K562 (cell line): ENCODE data around the gene SDHC. TPM values are rescaled to one million over a fixed set of nuclear protein-coding genes. Genes with fewer than 3 reads are reported as not detected.

ENCODE experiments used
- CHD2 ChIP-seq: IDR thresholded peaks from 2 replicates; pipeline ENCODE4 v1.6.1; 2011; ENCODE audit warnings: low read depth, low read length
- DMBX1 ChIP-seq: fragments of 250-450 bp; sonication (Bioruptor Pico); IDR thresholded peaks from 2 replicates; pipeline ENCODE4 v1.8.0; 2022; ENCODE audit warnings: inconsistent platforms, mild to moderate bottlenecking, moderate library complexity, borderline replicate concordance
- FOXK2 ChIP-seq, 2 experiments: fragments of 450-650 bp; IDR thresholded peaks in 1 of 2; conservative IDR thresholded peaks in 1 of 2; 2 replicates each; pipeline ENCODE4 v1.6.1; 2016; ENCODE audit warnings: low read depth in 2 of 2, mild to moderate bottlenecking in 1 of 2
- GABPB1 ChIP-seq: sonication (generic); formaldehyde crosslinking; IDR thresholded peaks from 2 replicates; pipeline ENCODE4 v1.8.0; 2022; ENCODE audit warnings: mild to moderate bottlenecking, missing genetic modification reagents
- ILK ChIP-seq: fragments of 450-650 bp; IDR thresholded peaks from 2 replicates; pipeline ENCODE4 v1.6.1; 2016; ENCODE audit warnings: missing genetic modification characterization, low read depth, mild to moderate bottlenecking, missing compliant biosample characterization, moderate library complexity, borderline replicate concordance
- MTA1 ChIP-seq: fragments of 450-650 bp; IDR thresholded peaks from 2 replicates; pipeline ENCODE4 v1.6.1; 2017; ENCODE audit warnings: borderline replicate concordance
- PURB ChIP-seq: sonication (generic); formaldehyde crosslinking; IDR thresholded peaks from 2 replicates; pipeline ENCODE4 v1.9.0; 2021; ENCODE audit warnings: low read depth, mild to moderate bottlenecking, missing genetic modification reagents
- STAG1 ChIP-seq: sonication (generic); formaldehyde crosslinking; IDR thresholded peaks from 2 replicates; pipeline ENCODE4 v1.5.0; 2020; ENCODE audit warnings: missing genetic modification reagents, borderline replicate concordance
- ZNF184 ChIP-seq: sonication (generic); formaldehyde crosslinking; IDR thresholded peaks from 2 replicates; pipeline ENCODE4 v1.5.0; 2020; ENCODE audit warnings: missing genetic modification reagents
- ZNF217 ChIP-seq: sonication (generic); formaldehyde crosslinking; IDR thresholded peaks from 2 replicates; pipeline ENCODE4 v1.8.0; 2022; ENCODE audit warnings: mild to moderate bottlenecking, missing genetic modification reagents
- ZNF551 ChIP-seq: fragments of 250-450 bp; sonication (Bioruptor Pico); IDR thresholded peaks from 2 replicates; pipeline ENCODE4 v1.5.0; 2021; ENCODE audit warnings: mild to moderate bottlenecking, moderate library complexity
- ZNF561 ChIP-seq: fragments of 450-650 bp; formaldehyde crosslinking; conservative IDR thresholded peaks from 2 replicates; pipeline ENCODE4 v1.4.0; 2020; ENCODE audit warnings: mild to moderate bottlenecking, moderate library complexity
- ZNF740 ChIP-seq, 3 experiments: fragments of 200-800 bp in 1 of 3; sonication (Bioruptor generic) in 1 of 3; sonication (generic) in 1 of 3; formaldehyde crosslinking in 1 of 3; IDR thresholded peaks; 2 replicates each; pipeline versions ENCODE4 v1.6.1 to v1.8.0; 2016 to 2022; ENCODE audit warnings: mild to moderate bottlenecking in 2 of 3, missing compliant biosample characterization in 2 of 3, missing genetic modification characterization in 2 of 3, missing genetic modification reagents in 1 of 3
- polyA plus RNA-seq, 8 experiments: library from polyadenylated mRNA; depleted of rRNA in 4 of 8; stranded (reverse) in 5 of 8; unstranded in 3 of 8; fragments of >200 nt; fragmentation: Nextera tagmentation in 2 of 8; fragmentation: Illumina TruSeq in 1 of 8; extraction: Ambion mirVana in 2 of 8; extraction: Trizol in 1 of 8; gene quantifications; 2 replicates each; pipeline versions ENCODE4 v1.2.1 to v1.2.3, GENCODE V29; 2011 to 2014; ENCODE audit warnings: inconsistent platforms in 1 of 8, missing spikeins in 1 of 8
- total RNA-seq, 7 experiments: library from RNA; depleted of rRNA in 6 of 7; stranded (reverse); fragments of >200 nt in 6 of 7; fragmentation: Illumina TruSeq in 2 of 7; extraction: Trizol in 2 of 7; gene quantifications; 2 replicates each; pipeline versions ENCODE4 v1.2.1 to v1.2.3, GENCODE V29; 2011 to 2021; ENCODE audit warnings: low replicate concordance in 1 of 7
- TF ChIP-seq, protein P1 (sequence below): fragments of 450-650 bp; IDR thresholded peaks from 2 replicates; pipeline ENCODE4 v1.6.1; 2017; ENCODE audit warnings: antibody characterized with exemption, mild to moderate bottlenecking
- TF ChIP-seq, protein P2 (sequence below): fragments of 450-650 bp; formaldehyde crosslinking; IDR thresholded peaks from 2 replicates; pipeline ENCODE4 v1.4.0; 2022; ENCODE audit warnings: missing genetic modification characterization
- TF ChIP-seq, protein P3 (sequence below): fragments of 250-450 bp; sonication (Bioruptor Pico); IDR thresholded peaks from 2 replicates; pipeline ENCODE4 v1.5.0; 2021; ENCODE audit warnings: mild to moderate bottlenecking, borderline replicate concordance

SDHC gene
- total and polyA plus RNA-seq, 9 of the 15 experiments (the other 6 are each of a cell fraction or from before 2014, with no cell fraction given), result 7.7 to 309 (median 174) TPM

DNA sequence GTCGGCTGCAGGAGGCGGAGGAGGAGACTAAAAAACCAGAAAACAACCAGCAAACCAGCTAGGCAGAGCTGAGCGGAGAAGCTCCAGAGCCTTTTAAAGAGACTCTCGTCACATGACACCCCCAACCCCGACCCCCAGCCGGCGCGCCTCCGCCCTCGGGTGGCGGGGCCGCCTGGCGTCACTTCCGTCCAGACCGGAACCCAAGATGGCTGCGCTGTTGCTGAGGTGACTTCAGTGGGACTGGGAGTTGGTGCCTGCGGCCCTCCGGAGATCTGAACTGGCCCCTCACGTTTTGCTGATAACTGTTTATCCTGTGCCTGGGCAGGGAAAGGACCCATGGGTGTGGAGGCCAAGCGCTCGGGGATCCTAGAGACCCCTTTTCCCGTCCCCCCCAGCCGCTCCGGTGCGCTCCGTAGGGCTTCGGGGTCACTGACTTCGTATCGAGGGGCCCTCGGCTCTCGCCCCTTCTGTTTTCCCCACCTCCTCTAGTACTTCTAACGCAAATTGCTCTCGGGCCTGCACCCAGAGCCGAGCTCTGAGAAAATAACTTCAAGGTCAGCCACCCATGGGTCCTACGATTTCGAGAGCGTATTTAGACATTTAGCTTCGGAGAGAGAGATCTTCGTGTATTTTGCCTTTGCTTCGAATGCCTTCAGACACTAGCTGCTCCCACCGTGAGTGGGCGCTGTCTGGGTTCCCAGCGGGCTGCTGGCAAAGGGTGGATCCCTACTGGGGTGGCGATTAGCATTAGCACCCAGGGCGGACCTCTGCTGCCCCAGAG lies at the start of gene SDHC (continued):
- TF ChIP-seq ILK, result no peak
- no peak for TF ChIP-seq STAG1 (CRISPR knock-in tag)
- TF ChIP-seq FOXK2 (conservative IDR thresholded peaks at IDR 0.05 in 1 of 2, IDR thresholded peaks at IDR 0.05 in 1 of 2; ENCODE audit: low read depth in 2 of 2), result peak; percentile 61 to 74; a peak in 3 of 4 replicates
- no peak for TF ChIP-seq ZNF551
- TF ChIP-seq, protein P1, sequence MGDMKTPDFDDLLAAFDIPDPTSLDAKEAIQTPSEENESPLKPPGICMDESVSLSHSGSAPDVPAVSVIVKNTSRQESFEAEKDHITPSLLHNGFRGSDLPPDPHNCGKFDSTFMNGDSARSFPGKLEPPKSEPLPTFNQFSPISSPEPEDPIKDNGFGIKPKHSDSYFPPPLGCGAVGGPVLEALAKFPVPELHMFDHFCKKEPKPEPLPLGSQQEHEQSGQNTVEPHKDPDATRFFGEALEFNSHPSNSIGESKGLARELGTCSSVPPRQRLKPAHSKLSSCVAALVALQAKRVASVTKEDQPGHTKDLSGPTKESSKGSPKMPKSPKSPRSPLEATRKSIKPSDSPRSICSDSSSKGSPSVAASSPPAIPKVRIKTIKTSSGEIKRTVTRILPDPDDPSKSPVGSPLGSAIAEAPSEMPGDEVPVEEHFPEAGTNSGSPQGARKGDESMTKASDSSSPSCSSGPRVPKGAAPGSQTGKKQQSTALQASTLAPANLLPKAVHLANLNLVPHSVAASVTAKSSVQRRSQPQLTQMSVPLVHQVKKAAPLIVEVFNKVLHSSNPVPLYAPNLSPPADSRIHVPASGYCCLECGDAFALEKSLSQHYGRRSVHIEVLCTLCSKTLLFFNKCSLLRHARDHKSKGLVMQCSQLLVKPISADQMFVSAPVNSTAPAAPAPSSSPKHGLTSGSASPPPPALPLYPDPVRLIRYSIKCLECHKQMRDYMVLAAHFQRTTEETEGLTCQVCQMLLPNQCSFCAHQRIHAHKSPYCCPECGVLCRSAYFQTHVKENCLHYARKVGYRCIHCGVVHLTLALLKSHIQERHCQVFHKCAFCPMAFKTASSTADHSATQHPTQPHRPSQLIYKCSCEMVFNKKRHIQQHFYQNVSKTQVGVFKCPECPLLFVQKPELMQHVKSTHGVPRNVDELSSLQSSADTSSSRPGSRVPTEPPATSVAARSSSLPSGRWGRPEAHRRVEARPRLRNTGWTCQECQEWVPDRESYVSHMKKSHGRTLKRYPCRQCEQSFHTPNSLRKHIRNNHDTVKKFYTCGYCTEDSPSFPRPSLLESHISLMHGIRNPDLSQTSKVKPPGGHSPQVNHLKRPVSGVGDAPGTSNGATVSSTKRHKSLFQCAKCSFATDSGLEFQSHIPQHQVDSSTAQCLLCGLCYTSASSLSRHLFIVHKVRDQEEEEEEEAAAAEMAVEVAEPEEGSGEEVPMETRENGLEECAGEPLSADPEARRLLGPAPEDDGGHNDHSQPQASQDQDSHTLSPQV, result peak; percentile 79; the same call in 1 of the 2 replicates
- TF ChIP-seq ZNF184, result no peak
- TF ChIP-seq, protein P2, sequence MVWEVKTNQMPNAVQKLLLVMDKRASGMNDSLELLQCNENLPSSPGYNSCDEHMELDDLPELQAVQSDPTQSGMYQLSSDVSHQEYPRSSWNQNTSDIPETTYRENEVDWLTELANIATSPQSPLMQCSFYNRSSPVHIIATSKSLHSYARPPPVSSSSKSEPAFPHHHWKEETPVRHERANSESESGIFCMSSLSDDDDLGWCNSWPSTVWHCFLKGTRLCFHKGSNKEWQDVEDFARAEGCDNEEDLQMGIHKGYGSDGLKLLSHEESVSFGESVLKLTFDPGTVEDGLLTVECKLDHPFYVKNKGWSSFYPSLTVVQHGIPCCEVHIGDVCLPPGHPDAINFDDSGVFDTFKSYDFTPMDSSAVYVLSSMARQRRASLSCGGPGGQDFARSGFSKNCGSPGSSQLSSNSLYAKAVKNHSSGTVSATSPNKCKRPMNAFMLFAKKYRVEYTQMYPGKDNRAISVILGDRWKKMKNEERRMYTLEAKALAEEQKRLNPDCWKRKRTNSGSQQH (CRISPR knock-in tag), result no peak
- TF ChIP-seq ZNF217 (CRISPR knock-in tag), result no peak
- no peak for TF ChIP-seq ZNF561 (CRISPR knock-in tag)
- 0 out of 2 replicates have a peak, but pooled peaks have one; percentile 32 for TF ChIP-seq MTA1
- peak; percentile 79 for TF ChIP-seq ZNF740 (CRISPR knock-in tag; IDR thresholded peaks at IDR 0.05)
- peak in 1 of 2 experiments; percentile 80; a peak in 2 of 4 replicates for TF ChIP-seq ZNF740 (tag; IDR thresholded peaks at IDR 0.05)
- TF ChIP-seq PURB (CRISPR knock-in tag), result no peak
- TF ChIP-seq GABPB1 (CRISPR knock-in tag), result peak; percentile 95
- TF ChIP-seq DMBX1 (CRISPR knock-in tag), result no peak
- TF ChIP-seq CHD2, result no peak
- TF ChIP-seq, protein P3, sequence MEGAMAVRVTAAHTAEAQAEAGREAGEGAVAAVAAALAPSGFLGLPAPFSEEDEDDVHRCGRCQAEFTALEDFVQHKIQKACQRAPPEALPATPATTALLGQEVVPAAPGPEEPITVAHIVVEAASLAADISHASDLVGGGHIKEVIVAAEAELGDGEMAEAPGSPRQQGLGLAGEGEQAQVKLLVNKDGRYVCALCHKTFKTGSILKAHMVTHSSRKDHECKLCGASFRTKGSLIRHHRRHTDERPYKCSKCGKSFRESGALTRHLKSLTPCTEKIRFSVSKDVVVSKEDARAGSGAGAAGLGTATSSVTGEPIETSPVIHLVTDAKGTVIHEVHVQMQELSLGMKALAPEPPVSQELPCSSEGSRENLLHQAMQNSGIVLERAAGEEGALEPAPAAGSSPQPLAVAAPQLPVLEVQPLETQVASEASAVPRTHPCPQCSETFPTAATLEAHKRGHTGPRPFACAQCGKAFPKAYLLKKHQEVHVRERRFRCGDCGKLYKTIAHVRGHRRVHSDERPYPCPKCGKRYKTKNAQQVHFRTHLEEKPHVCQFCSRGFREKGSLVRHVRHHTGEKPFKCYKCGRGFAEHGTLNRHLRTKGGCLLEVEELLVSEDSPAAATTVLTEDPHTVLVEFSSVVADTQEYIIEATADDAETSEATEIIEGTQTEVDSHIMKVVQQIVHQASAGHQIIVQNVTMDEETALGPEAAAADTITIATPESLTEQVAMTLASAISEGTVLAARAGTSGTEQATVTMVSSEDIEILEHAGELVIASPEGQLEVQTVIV (CRISPR knock-in tag), result no peak
